Diencephalon (tissue), 1 donor: Measurements from ENCODE around the gene VWA2. TPM values are rescaled to one million over a fixed set of nuclear protein-coding genes. Genes with fewer than 3 reads are reported as not detected.

ENCODE experiments used
- total RNA-seq: library from RNA; depleted of rRNA; stranded (reverse); fragments of >200 nt; gene quantifications from one replicate; pipeline ENCODE4 v1.2.3, GENCODE V29; 2014

VWA2 gene, protein sequence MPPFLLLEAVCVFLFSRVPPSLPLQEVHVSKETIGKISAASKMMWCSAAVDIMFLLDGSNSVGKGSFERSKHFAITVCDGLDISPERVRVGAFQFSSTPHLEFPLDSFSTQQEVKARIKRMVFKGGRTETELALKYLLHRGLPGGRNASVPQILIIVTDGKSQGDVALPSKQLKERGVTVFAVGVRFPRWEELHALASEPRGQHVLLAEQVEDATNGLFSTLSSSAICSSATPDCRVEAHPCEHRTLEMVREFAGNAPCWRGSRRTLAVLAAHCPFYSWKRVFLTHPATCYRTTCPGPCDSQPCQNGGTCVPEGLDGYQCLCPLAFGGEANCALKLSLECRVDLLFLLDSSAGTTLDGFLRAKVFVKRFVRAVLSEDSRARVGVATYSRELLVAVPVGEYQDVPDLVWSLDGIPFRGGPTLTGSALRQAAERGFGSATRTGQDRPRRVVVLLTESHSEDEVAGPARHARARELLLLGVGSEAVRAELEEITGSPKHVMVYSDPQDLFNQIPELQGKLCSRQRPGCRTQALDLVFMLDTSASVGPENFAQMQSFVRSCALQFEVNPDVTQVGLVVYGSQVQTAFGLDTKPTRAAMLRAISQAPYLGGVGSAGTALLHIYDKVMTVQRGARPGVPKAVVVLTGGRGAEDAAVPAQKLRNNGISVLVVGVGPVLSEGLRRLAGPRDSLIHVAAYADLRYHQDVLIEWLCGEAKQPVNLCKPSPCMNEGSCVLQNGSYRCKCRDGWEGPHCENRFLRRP
- 3.2 TPM for total RNA-seq

DNA sequence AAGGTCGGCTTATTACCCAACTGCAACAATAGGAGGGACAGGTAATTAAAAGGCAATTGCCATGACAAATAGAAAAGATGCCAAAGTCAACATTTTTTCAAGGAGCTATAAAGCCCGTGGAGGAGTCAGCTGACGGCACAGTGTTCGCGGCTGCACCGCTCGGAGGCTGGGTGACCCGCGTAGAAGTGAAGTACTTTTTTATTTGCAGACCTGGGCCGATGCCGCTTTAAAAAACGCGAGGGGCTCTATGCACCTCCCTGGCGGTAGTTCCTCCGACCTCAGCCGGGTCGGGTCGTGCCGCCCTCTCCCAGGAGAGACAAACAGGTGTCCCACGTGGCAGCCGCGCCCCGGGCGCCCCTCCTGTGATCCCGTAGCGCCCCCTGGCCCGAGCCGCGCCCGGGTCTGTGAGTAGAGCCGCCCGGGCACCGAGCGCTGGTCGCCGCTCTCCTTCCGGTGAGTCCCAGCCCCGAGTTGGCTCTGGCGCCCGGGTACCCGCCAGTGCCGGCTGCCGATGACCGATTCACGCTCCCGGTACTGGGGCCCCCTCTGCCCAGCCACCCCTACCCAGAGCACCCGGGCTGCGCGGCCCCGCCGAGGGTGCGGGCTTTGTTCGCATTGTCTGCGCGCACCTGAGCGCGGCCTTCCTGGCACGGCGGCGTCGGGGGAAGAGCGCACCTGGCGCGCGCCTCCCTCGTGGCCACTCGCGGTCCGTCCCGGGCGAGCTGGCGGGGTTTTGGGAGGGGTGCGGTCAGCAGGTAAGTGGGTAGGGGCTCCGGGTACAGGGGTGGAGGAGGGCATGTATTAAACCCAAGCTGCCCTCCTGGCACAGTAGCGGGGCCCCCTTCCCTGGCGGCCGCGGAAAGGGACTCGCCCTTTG is at the start of gene VWA2:
VWA2 (plus strand) TSS at position 138 of the 877 bp plus-strand sequence. CDS start 9,460 bp downstream, outside the sequence.

Other genes with a start within 250 kb of the VWA2 start
- 7.6 TPM for gene ADRB1, start 195.4 kb upstream of the VWA2 start, total RNA-seq
- gene CCDC186, start 65.1 kb upstream of the VWA2 start, total RNA-seq: 53.1 TPM
- gene TDRD1, start 59.9 kb upstream of the VWA2 start, total RNA-seq: 1.4 TPM
- 18.7 TPM for gene AFAP1L2, start 165.2 kb downstream of the VWA2 start, total RNA-seq